Fibroblast of lung (primary cell): Measurements from ENCODE around the gene IL12A. TPM values are rescaled to one million over a fixed set of nuclear protein-coding genes. Genes with fewer than 3 reads are reported as not detected.

ENCODE experiments used
- DNase-seq, 2 donors: peaks; one replicate each; pipeline versions ENCODE4 v3.0.0 to v3.0.0-alpha.2; 2010; ENCODE audit warnings: low read depth in 2 of 2
- H2AFZ ChIP-seq: 2 replicates; pipeline ENCODE4 v1.5.1; 2012; ENCODE audit warnings: low read length, control low read depth, inconsistent platforms
- H3K27ac ChIP-seq: 2 replicates; pipeline ENCODE4 v1.5.1; 2011; ENCODE audit warnings: low read length, control low read depth; ENCODE audit not compliant: insufficient read depth
- H3K27me3 ChIP-seq: 2 replicates; pipeline ENCODE4 v1.5.1; 2011; ENCODE audit warnings: mild to moderate bottlenecking, low read length; ENCODE audit not compliant: control insufficient read depth, insufficient read depth
- H3K36me3 ChIP-seq: 2 replicates; pipeline ENCODE4 v1.5.1; 2011; ENCODE audit warnings: low read length; ENCODE audit not compliant: control insufficient read depth, insufficient read depth
- H3K4me1 ChIP-seq: 2 replicates; pipeline ENCODE4 v1.5.1; 2011; ENCODE audit warnings: low read length; ENCODE audit not compliant: control insufficient read depth, insufficient read depth; ENCODE audit errors: extremely low read depth
- H3K4me2 ChIP-seq: 2 replicates; pipeline ENCODE4 v1.5.1; 2011; ENCODE audit warnings: low read length, control low read depth; ENCODE audit not compliant: insufficient read depth; ENCODE audit errors: extremely low read depth
- H3K4me3 ChIP-seq, 4 experiments: fragments of 200-600 bp in 1 of 4; sonication (generic) in 1 of 4; replicated peaks in 1 of 4; 2 replicates each; pipeline ENCODE4 v1.5.1; 2011 to 2016; ENCODE audit warnings: low read length in 4 of 4, low read depth in 3 of 4, mild to moderate bottlenecking in 3 of 4, control low read depth in 2 of 4, inconsistent platforms in 1 of 4, mixed read lengths in 1 of 4; ENCODE audit not compliant: insufficient read depth in 1 of 4; ENCODE audit errors: control extremely low read depth in 1 of 4
- H3K79me2 ChIP-seq: 2 replicates; pipeline ENCODE4 v1.5.1; 2012; ENCODE audit warnings: mild to moderate bottlenecking, low read length, inconsistent platforms; ENCODE audit not compliant: control insufficient read depth, insufficient read depth
- H3K9ac ChIP-seq: 2 replicates; pipeline ENCODE4 v1.5.1; 2011; ENCODE audit warnings: mild to moderate bottlenecking, low read length, control low read depth; ENCODE audit not compliant: insufficient read depth
- H3K9me3 ChIP-seq: 2 replicates; pipeline ENCODE4 v1.5.1; 2012; ENCODE audit warnings: low read depth, low read length; ENCODE audit not compliant: control insufficient read depth, insufficient read depth
- H4K20me1 ChIP-seq: 2 replicates; pipeline ENCODE4 v1.5.1; 2011; ENCODE audit warnings: low read length; ENCODE audit not compliant: control insufficient read depth, insufficient read depth; ENCODE audit errors: extremely low read depth
- EZH2 ChIP-seq: IDR thresholded peaks from 2 replicates; pipeline ENCODE4 v1.5.1; 2012; ENCODE audit warnings: low read length, control low read depth, mild to moderate bottlenecking; ENCODE audit errors: missing control alignments
- polyA plus RNA-seq, 2 donors: library from polyadenylated mRNA; depleted of rRNA in 1 of 2; stranded (reverse) in 1 of 2; unstranded in 1 of 2; fragments of >200 nt; gene quantifications; 2 replicates each; pipeline ENCODE4 v1.2.1, GENCODE V29; 2011 to 2012; ENCODE audit warnings: missing spikeins in 1 of 2
- total RNA-seq: library from RNA; depleted of rRNA; stranded (reverse); fragments of >200 nt; gene quantifications from 2 replicates; pipeline ENCODE4 v1.2.1, GENCODE V29; 2014
- TF ChIP-seq, protein P1 (sequence below), 2 donors: IDR thresholded peaks in 1 of 2; conservative IDR thresholded peaks in 1 of 2; 1 replicate in 1 of 2; 2 replicates in 1 of 2; pipeline ENCODE4 v1.5.1; 2011 to 2012; ENCODE audit warnings: low read length in 2 of 2, control low read depth in 1 of 2, inconsistent platforms in 1 of 2, low read depth in 1 of 2, mild to moderate bottlenecking in 1 of 2

Gene IL12A
- total and polyA plus RNA-seq, 2 donors (not counting 1 experiment from before 2014, with no cell fraction given), result 5.5 to 72.5 TPM

DNA sequence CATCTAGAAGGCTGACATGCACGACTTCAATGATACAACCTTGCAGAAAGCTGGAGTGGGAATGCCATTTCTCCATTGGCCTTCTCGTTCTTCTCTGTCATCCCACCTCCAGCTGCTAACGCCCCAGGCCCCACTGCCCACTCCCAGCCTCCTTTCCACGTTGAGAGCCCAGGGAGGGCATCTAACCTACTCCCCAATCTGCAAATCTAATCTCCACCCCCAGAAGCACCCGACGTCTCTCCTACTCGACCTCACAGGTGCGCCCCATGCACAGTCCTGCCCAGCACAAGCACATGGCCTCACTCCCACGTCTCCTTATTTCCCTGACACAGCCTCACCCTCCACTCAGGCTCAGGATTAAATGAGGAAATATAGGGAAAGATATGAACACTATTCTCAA is 33.4 kb downstream of the IL12A start:
- H3K27ac ChIP-seq, result no peak overlapping the region
- no peak for DNase-seq
- TF ChIP-seq, protein P1, sequence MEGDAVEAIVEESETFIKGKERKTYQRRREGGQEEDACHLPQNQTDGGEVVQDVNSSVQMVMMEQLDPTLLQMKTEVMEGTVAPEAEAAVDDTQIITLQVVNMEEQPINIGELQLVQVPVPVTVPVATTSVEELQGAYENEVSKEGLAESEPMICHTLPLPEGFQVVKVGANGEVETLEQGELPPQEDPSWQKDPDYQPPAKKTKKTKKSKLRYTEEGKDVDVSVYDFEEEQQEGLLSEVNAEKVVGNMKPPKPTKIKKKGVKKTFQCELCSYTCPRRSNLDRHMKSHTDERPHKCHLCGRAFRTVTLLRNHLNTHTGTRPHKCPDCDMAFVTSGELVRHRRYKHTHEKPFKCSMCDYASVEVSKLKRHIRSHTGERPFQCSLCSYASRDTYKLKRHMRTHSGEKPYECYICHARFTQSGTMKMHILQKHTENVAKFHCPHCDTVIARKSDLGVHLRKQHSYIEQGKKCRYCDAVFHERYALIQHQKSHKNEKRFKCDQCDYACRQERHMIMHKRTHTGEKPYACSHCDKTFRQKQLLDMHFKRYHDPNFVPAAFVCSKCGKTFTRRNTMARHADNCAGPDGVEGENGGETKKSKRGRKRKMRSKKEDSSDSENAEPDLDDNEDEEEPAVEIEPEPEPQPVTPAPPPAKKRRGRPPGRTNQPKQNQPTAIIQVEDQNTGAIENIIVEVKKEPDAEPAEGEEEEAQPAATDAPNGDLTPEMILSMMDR (conservative IDR thresholded peaks at IDR 0.05 in 1 of 2, IDR thresholded peaks at IDR 0.05 in 1 of 2; ENCODE audit: low read depth in 1 of 2, low read length in 2 of 2), result no peak
- no peak for TF ChIP-seq EZH2
- no peaks in the 10 kb centered on the region for H4K20me1 ChIP-seq
- no peaks in the 10 kb centered on the region for H3K27me3 ChIP-seq
- H3K4me1 ChIP-seq, result peaks cover 6% of the 10 kb centered on the region
- no peak overlapping the region for H3K9ac ChIP-seq
- H3K79me2 ChIP-seq, result no peaks in the 10 kb centered on the region
- no peak overlapping the region for H3K4me2 ChIP-seq
- no peaks in the 10 kb centered on the region for H3K36me3 ChIP-seq
- no peaks in the 10 kb centered on the region for H3K9me3 ChIP-seq
- no peak overlapping the region for H2AFZ ChIP-seq
- H3K4me3 ChIP-seq, result no peak overlapping the region

DNA sequence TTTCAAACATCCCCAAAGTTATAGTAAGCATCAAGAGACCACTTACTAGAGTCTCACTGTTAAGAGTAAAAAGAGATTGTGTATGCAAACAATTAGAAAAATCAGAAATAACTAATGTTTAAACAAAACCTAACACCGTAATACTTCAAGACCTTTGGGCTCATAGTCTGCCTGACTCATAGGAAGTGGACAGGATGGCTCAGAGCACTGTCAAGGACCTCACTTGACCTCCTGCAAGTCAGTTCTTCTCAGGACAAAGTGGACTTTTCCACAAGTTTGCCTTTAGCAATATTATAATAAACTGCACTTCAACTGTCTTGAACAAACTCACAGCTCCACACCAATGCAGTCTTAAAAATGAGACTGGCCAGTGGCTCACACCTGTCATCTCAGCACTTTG is 34.8 kb downstream of the IL12A start:
- H3K4me2 ChIP-seq, result no peak overlapping the region
- DNase-seq, result peak in 1 of 2 donors; percentile 64

DNA sequence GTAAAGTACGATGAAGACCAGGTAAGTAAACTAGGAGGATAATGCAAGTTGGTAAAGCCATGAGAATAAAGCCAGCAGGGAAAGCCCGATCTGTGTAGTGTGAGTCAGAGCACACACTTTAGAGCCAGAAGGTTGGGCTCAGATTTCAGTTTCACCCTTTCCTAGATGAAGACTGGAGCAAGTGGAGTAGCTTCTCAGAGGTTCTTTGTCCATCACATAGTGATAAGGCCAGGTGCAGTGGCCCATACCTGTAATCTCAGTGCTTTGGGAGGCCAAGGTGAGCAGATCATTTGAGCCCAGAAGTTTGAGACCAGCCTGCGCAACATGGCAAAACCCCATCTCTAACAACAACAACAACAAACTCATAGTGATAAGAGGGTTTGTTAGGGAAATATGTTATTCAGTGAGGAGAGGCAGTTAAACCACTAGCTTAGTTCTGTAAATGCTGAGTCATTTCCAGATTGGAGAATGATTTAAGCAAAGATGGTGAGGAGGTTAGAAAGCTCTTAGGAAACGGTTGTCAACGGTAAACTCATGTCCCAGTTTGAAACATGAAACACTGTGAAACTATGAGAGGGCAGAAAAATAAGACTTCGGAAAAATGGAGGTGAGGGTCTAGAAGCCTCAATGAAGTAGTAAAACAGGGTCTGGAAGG is 39.0 kb downstream of the IL12A start:
- no peaks in the 10 kb centered on the region for H3K36me3 ChIP-seq
- DNase-seq, result peak; percentile 70 to 77
- peak overlapping the region; percentile 73 for H3K4me2 ChIP-seq
- no peak overlapping the region for H3K4me3 ChIP-seq
- H3K4me1 ChIP-seq, result peaks cover 12% of the 10 kb centered on the region
- no peaks in the 10 kb centered on the region for H3K79me2 ChIP-seq
- peak overlapping the region; percentile 58 for H3K27ac ChIP-seq
- no peak overlapping the region for H2AFZ ChIP-seq
- TF ChIP-seq, protein P1 (conservative IDR thresholded peaks at IDR 0.05 in 1 of 2, IDR thresholded peaks at IDR 0.05 in 1 of 2; ENCODE audit: low read depth in 1 of 2, low read length in 2 of 2), result no peak
- no peak for TF ChIP-seq EZH2
- H3K9ac ChIP-seq, result no peak overlapping the region
- H3K9me3 ChIP-seq, result no peaks in the 10 kb centered on the region
- no peaks in the 10 kb centered on the region for H4K20me1 ChIP-seq
- no peaks in the 10 kb centered on the region for H3K27me3 ChIP-seq

More for the DNA sequence above, 34.8 kb downstream of the IL12A start:
- no peak for TF ChIP-seq EZH2
- TF ChIP-seq, protein P1 (conservative IDR thresholded peaks at IDR 0.05 in 1 of 2, IDR thresholded peaks at IDR 0.05 in 1 of 2; ENCODE audit: low read depth in 1 of 2, low read length in 2 of 2), result no peak
- Histone ChIP-seq H3K36me3 (no peaks in the 10 kb centered on the region), H3K27ac (no peak overlapping the region), H3K4me1 (peaks cover 12% of the 10 kb centered on the region), H4K20me1 (no peaks in the 10 kb centered on the region), H3K27me3 (no peaks in the 10 kb centered on the region), H3K9ac (no peak overlapping the region), H3K79me2 (no peaks in the 10 kb centered on the region), H3K9me3 (no peaks in the 10 kb centered on the region), H2AFZ (no peak overlapping the region), H3K4me3 (no peak overlapping the region)
